Measurements from ENCODE around the gene ZNF692. TPM values are rescaled to one million over a fixed set of nuclear protein-coding genes. Genes with fewer than 3 reads are reported as not detected.

The ZNF692 gene
- total and polyA plus RNA-seq, 2 of the 13 experiments (the other 11 are each of a cell fraction or from before 2014, with no cell fraction given): 27.3 to 45.8 TPM

- TF ChIP-seq THRA (CRISPR knock-in tag; IDR thresholded peaks at IDR 0.05; ENCODE audit: borderline replicate concordance) (no peak), ZNF501 (CRISPR knock-in tag; IDR thresholded peaks at IDR 0.05) (no peak), ZNF704 (CRISPR knock-in tag; IDR thresholded peaks at IDR 0.05; ENCODE audit: borderline replicate concordance) (no peak), PCBP2 (optimal IDR thresholded peaks at IDR 0.05; ENCODE audit: low read depth, low read length, poor library complexity, severe bottlenecking) (no peak), THAP7 (CRISPR knock-in tag; IDR thresholded peaks at IDR 0.05) (0 out of 2 replicates have a peak, but pooled peaks have one; percentile 34), CREBL2 (CRISPR knock-in tag; IDR thresholded peaks at IDR 0.05; ENCODE audit: borderline replicate concordance) (peak; percentile 7; the same call in 1 of the 2 replicates), MLLT10 (CRISPR knock-in tag; IDR thresholded peaks at IDR 0.05) (no peak), UBTF (CRISPR knock-in tag; IDR thresholded peaks at IDR 0.05) (no peak), ZSCAN20 (CRISPR knock-in tag; IDR thresholded peaks at IDR 0.05; ENCODE audit: borderline replicate concordance) (no peak), ZFP1 (CRISPR knock-in tag; IDR thresholded peaks at IDR 0.05) (no peak), ZMAT3 (CRISPR knock-in tag; conservative IDR thresholded peaks at IDR 0.05) (peak; percentile 51; the same call in 1 of the 2 replicates), IRF1 (CRISPR knock-in tag; IDR thresholded peaks at IDR 0.05; ENCODE audit: low read depth) (no peak), ZBTB8A (CRISPR knock-in tag; IDR thresholded peaks at IDR 0.05; ENCODE audit: borderline replicate concordance, low read depth) (no peak), HMGXB4 (CRISPR knock-in tag; IDR thresholded peaks at IDR 0.05; ENCODE audit: borderline replicate concordance in 1 of 2, low read depth in 1 of 2) (peak in 1 of 2 experiments; percentile 84; a peak in 1 of 4 replicates), USF2 (IDR thresholded peaks at IDR 0.05; ENCODE audit: low read depth, low read length) (no peak), USF2 (CRISPR knock-in tag; IDR thresholded peaks at IDR 0.05; ENCODE audit: borderline replicate concordance) (0 out of 2 replicates have a peak, but pooled peaks have one; percentile 14)
Measured at GRCh38 chr1:248872752-248873408, 14.0 kb upstream of the ZNF692 start (continued).

All from HepG2 (cell line).